Neural cell (in vitro differentiated cells): Measurements from ENCODE around the gene ERC2. TPM values are rescaled to one million over a fixed set of nuclear protein-coding genes. Genes with fewer than 3 reads are reported as not detected.

Source experiments
- H2AFZ ChIP-seq: fragments of 200-600, 300-800 bp; sonication (generic), shearing (Covaris generic); 2 replicates; pipeline ENCODE4 v1.6.0; 2014; ENCODE audit warnings: low read depth, mild to moderate bottlenecking, antibody characterized with exemption, low read length, moderate library complexity
- H3F3A ChIP-seq: fragments of 200-600 bp; shearing (Covaris generic); 2 replicates; pipeline ENCODE4 v1.6.1; 2016; ENCODE audit warnings: mild to moderate bottlenecking, moderate library complexity, mixed read lengths, antibody characterized with exemption, low read length; ENCODE audit not compliant: insufficient read depth, poor library complexity, severe bottlenecking
- H3K27ac ChIP-seq: fragments of 200-600, 300-800 bp; sonication (generic), shearing (Covaris generic); 2 replicates; pipeline ENCODE4 v1.5.1; 2014; ENCODE audit warnings: mild to moderate bottlenecking, low read length, moderate library complexity
- H3K27me3 ChIP-seq: fragments of 300-800, 200-600 bp; sonication (generic), shearing (Covaris generic); 2 replicates; pipeline ENCODE4 v1.6.0; 2014; ENCODE audit warnings: mild to moderate bottlenecking, low read depth, low read length, moderate library complexity; ENCODE audit not compliant: insufficient read depth
- H3K36me3 ChIP-seq: fragments of 300-800, 200-600 bp; sonication (generic), shearing (Covaris generic); 2 replicates; pipeline ENCODE4 v1.5.1; 2014; ENCODE audit warnings: mild to moderate bottlenecking, antibody characterized with exemption, low read length, moderate library complexity; ENCODE audit not compliant: insufficient read depth
- H3K4me2 ChIP-seq: fragments of 300-800, 200-600 bp; sonication (generic), shearing (Covaris generic); 2 replicates; pipeline ENCODE4 v1.6.0; 2014; ENCODE audit warnings: mild to moderate bottlenecking, low read length
- H3K4me3 ChIP-seq: fragments of 300-800, 200-600 bp; sonication (generic), shearing (Covaris generic); 2 replicates; pipeline ENCODE4 v1.5.1; 2014; ENCODE audit warnings: mild to moderate bottlenecking, low read length, moderate library complexity
- H3K79me2 ChIP-seq: fragments of 200-600 bp; shearing (Covaris generic); replicated peaks from 2 replicates; pipeline ENCODE4 v1.6.0; 2014; ENCODE audit warnings: mild to moderate bottlenecking, low read length, moderate library complexity; ENCODE audit not compliant: insufficient read depth
- H3K9ac ChIP-seq: fragments of 300-800, 200-600 bp; sonication (generic), shearing (Covaris generic); 2 replicates; pipeline ENCODE4 v1.6.1; 2016; ENCODE audit warnings: mild to moderate bottlenecking, low read length, mixed read lengths
- H3K9me2 ChIP-seq: fragments of 200-600 bp; shearing (Covaris generic); 2 replicates; pipeline ENCODE4 v1.6.1; 2016; ENCODE audit warnings: mild to moderate bottlenecking, low read length, mixed read lengths; ENCODE audit not compliant: insufficient read depth
- H3K9me3 ChIP-seq: fragments of 200-600, 300-800 bp; sonication (generic), shearing (Covaris generic); 2 replicates; pipeline ENCODE4 v1.6.1; 2016; ENCODE audit warnings: mild to moderate bottlenecking, mixed run types, low read length, moderate library complexity, mixed read lengths
- H4K20me1 ChIP-seq: fragments of 200-600 bp; shearing (Covaris generic); 2 replicates; pipeline ENCODE4 v1.6.1; 2016; ENCODE audit warnings: mild to moderate bottlenecking, mixed run types; ENCODE audit not compliant: insufficient read depth
- EP300 ChIP-seq: fragments of 450-650 bp; conservative IDR thresholded peaks from 2 replicates; pipeline ENCODE4 v1.6.1; 2014; ENCODE audit warnings: antibody characterized with exemption, mild to moderate bottlenecking, moderate library complexity; ENCODE audit not compliant: poor library complexity, severe bottlenecking
- EZH2 ChIP-seq: fragments of 200-600, 300-800 bp; shearing (Covaris generic), sonication (generic); IDR thresholded peaks from 2 replicates; pipeline ENCODE4 v1.6.1; 2014; ENCODE audit warnings: antibody characterized with exemption, low read length, borderline replicate concordance, mild to moderate bottlenecking; ENCODE audit not compliant: insufficient read depth, poor library complexity, severe bottlenecking
- MXI1 ChIP-seq: fragments of 450-650 bp; conservative IDR thresholded peaks from 2 replicates; pipeline ENCODE4 v1.6.1; 2014; ENCODE audit warnings: antibody characterized with exemption, mild to moderate bottlenecking; ENCODE audit not compliant: poor library complexity, severe bottlenecking
- POLR2AphosphoS5 ChIP-seq: IDR thresholded peaks from 2 replicates; pipeline ENCODE4 v1.6.1; 2012
- RAD21 ChIP-seq: fragments of 450-650 bp; conservative IDR thresholded peaks from 2 replicates; pipeline ENCODE4 v1.6.1; 2014; ENCODE audit warnings: antibody characterized with exemption, mild to moderate bottlenecking, moderate library complexity
- SMC3 ChIP-seq: fragments of 450-650 bp; conservative IDR thresholded peaks from 2 replicates; pipeline ENCODE4 v1.6.1; 2014; ENCODE audit warnings: antibody characterized with exemption, mild to moderate bottlenecking, moderate library complexity; ENCODE audit not compliant: poor library complexity
- TAF1 ChIP-seq: IDR thresholded peaks from 2 replicates; pipeline ENCODE4 v1.6.1; 2012; ENCODE audit warnings: low read depth
- polyA plus RNA-seq: library from polyadenylated mRNA; depleted of rRNA; stranded (reverse); fragments of >200 nt; gene quantifications from 2 replicates; pipeline ENCODE4 v1.2.3, GENCODE V29; 2014
- TF ChIP-seq, protein P1 (sequence below): fragments of 450-650 bp; IDR thresholded peaks from 2 replicates; pipeline ENCODE4 v1.5.1; 2014; ENCODE audit warnings: antibody characterized with exemption, mild to moderate bottlenecking, moderate library complexity; ENCODE audit not compliant: poor library complexity, severe bottlenecking
- TF ChIP-seq, protein P2 (sequence below): IDR thresholded peaks from 2 replicates; pipeline ENCODE4 v1.6.1; 2012; ENCODE audit warnings: borderline replicate concordance

ERC2 gene
- polyA plus RNA-seq, 1 donor from 2014 or later, result 60.4 TPM

DNA sequence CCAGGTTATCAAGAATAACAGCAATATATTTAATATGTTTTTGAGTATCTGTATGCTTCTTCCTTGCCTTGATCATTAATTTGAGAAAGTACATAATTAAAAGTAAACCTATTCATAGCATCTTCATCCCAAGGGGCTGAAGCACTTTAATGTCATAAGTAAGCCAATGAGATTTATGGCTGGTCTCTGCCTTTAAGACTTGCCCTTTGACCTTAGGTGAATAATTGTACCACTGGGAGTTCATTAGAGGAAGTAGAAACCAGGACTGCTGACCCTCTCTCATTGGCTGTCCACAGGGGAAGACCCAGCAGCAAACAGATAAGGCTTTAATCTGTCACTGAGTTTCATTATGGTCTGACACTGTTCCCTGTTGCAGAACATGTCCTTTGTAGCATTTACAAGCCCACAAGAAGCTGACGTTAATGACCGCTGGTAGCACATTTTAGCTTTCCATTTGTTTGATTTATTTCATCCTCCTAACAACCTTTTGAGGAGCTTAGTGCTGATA lies 16.3 kb upstream of the ERC2 start:
- Histone ChIP-seq H3K9me3 (no peaks in the 10 kb centered on the region), H3K79me2 (no peaks in the 10 kb centered on the region), H3F3A (no peaks in the 10 kb centered on the region), H3K36me3 (no peaks in the 10 kb centered on the region), H3K4me3 (no peak overlapping the region), H3K27ac (no peak overlapping the region), H2AFZ (no peak overlapping the region), H3K4me2 (no peak overlapping the region), H3K9me2 (no peaks in the 10 kb centered on the region), H3K9ac (no peak overlapping the region), H4K20me1 (no peaks in the 10 kb centered on the region), H3K27me3 (no peaks in the 10 kb centered on the region)
- TF ChIP-seq EZH2 (no peak), MXI1 (no peak), TAF1 (no peak), RAD21 (no peak), POLR2AphosphoS5 (no peak), EP300 (no peak), SMC3 (no peak)
- TF ChIP-seq, protein P1, sequence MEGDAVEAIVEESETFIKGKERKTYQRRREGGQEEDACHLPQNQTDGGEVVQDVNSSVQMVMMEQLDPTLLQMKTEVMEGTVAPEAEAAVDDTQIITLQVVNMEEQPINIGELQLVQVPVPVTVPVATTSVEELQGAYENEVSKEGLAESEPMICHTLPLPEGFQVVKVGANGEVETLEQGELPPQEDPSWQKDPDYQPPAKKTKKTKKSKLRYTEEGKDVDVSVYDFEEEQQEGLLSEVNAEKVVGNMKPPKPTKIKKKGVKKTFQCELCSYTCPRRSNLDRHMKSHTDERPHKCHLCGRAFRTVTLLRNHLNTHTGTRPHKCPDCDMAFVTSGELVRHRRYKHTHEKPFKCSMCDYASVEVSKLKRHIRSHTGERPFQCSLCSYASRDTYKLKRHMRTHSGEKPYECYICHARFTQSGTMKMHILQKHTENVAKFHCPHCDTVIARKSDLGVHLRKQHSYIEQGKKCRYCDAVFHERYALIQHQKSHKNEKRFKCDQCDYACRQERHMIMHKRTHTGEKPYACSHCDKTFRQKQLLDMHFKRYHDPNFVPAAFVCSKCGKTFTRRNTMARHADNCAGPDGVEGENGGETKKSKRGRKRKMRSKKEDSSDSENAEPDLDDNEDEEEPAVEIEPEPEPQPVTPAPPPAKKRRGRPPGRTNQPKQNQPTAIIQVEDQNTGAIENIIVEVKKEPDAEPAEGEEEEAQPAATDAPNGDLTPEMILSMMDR, result no peak

DNA sequence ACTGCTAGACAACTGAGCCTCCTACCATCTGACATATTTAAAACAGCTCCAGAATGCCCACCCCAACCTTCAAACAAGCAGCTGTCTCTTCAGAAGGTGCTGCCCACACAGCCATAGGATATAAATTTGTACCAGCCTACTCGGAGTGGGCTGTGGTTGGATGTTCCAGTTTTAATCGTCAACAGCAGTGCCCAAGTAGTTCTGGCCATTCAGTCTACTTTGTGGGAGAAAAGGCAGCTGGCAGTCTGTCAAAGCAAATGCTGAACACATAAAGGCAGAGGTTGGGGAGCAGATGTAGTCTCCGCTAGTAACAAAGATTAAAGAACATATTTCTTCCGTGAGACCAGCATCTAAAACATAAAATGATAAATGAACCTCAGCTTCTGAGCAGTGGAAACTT lies 15.9 kb upstream of the ERC2 start:
- Histone ChIP-seq H4K20me1 (no peaks in the 10 kb centered on the region), H3K27ac (no peak overlapping the region), H3K79me2 (no peaks in the 10 kb centered on the region), H3K9me3 (no peaks in the 10 kb centered on the region), H3K4me3 (no peak overlapping the region), H3K4me2 (no peak overlapping the region), H3K9ac (no peak overlapping the region), H3K27me3 (no peaks in the 10 kb centered on the region), H3F3A (no peaks in the 10 kb centered on the region), H3K36me3 (no peaks in the 10 kb centered on the region), H2AFZ (no peak overlapping the region), H3K9me2 (no peaks in the 10 kb centered on the region)
- no peak for TF ChIP-seq POLR2AphosphoS5
- TF ChIP-seq, protein P1, result no peak
- TF ChIP-seq EP300, result no peak
- TF ChIP-seq SMC3, result no peak

DNA sequence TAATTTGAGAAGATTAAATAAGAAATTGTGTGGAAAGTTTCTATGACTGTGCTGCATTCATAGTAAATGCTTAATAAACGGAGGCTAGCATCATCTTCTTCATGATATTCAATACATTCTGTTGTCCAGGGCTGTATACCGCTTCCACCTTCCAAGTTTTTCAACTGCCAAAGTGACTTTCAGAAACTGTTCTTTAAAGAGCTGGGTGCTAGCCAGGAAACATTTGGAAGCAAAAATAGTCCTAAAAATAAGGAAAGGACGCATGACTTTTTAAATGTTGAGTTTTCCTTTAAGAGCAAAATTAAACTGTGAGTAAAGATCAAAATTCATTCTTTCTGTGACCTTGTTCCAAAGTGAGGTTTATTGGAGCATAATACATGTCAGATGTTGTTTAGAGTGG lies 9.4 kb upstream of the ERC2 start:
- Histone ChIP-seq H3K9me2 (no peaks in the 10 kb centered on the region), H3K4me3 (no peak overlapping the region), H3K36me3 (no peaks in the 10 kb centered on the region), H3K9ac (no peak overlapping the region), H3K9me3 (no peaks in the 10 kb centered on the region), H3K79me2 (no peaks in the 10 kb centered on the region), H3F3A (no peaks in the 10 kb centered on the region), H3K27ac (no peak overlapping the region), H3K4me2 (no peak overlapping the region), H4K20me1 (no peaks in the 10 kb centered on the region), H3K27me3 (no peaks in the 10 kb centered on the region), H2AFZ (no peak overlapping the region)
- TF ChIP-seq, protein P2, sequence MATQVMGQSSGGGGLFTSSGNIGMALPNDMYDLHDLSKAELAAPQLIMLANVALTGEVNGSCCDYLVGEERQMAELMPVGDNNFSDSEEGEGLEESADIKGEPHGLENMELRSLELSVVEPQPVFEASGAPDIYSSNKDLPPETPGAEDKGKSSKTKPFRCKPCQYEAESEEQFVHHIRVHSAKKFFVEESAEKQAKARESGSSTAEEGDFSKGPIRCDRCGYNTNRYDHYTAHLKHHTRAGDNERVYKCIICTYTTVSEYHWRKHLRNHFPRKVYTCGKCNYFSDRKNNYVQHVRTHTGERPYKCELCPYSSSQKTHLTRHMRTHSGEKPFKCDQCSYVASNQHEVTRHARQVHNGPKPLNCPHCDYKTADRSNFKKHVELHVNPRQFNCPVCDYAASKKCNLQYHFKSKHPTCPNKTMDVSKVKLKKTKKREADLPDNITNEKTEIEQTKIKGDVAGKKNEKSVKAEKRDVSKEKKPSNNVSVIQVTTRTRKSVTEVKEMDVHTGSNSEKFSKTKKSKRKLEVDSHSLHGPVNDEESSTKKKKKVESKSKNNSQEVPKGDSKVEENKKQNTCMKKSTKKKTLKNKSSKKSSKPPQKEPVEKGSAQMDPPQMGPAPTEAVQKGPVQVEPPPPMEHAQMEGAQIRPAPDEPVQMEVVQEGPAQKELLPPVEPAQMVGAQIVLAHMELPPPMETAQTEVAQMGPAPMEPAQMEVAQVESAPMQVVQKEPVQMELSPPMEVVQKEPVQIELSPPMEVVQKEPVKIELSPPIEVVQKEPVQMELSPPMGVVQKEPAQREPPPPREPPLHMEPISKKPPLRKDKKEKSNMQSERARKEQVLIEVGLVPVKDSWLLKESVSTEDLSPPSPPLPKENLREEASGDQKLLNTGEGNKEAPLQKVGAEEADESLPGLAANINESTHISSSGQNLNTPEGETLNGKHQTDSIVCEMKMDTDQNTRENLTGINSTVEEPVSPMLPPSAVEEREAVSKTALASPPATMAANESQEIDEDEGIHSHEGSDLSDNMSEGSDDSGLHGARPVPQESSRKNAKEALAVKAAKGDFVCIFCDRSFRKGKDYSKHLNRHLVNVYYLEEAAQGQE, result no peak
- TF ChIP-seq EZH2 (no peak), TAF1 (no peak), EP300 (no peak), SMC3 (no peak), RAD21 (no peak), POLR2AphosphoS5 (no peak), MXI1 (no peak)
- TF ChIP-seq, protein P1, result no peak
